GM12864 (cell line): ENCODE data around the gene HEXD.

ENCODE experiments used
- DNase-seq: peaks from one replicate; pipeline ENCODE4 v3.0.0-alpha.2; 2011; ENCODE audit warnings: low read depth
- H3K4me3 ChIP-seq: 2 replicates; pipeline ENCODE4 v1.5.1; 2011; ENCODE audit warnings: mild to moderate bottlenecking, low read depth, low read length, control low read depth
- CTCF ChIP-seq: IDR thresholded peaks from 2 replicates; pipeline ENCODE4 v1.5.1; 2011; ENCODE audit warnings: low read depth, mild to moderate bottlenecking, moderate library complexity, low read length, control low read depth, inconsistent platforms; ENCODE audit errors: missing control alignments

HEXD gene

GRCh38 chr17:82412535-82413520 is 5.3 kb upstream of the HEXD start:
- no peak for TF ChIP-seq CTCF
- H3K4me3 ChIP-seq: no peak overlapping the region
- no peak for DNase-seq

- DNase-seq: no peak
- TF ChIP-seq CTCF: peak; percentile 37
- no peak overlapping the region for H3K4me3 ChIP-seq
Observed at GRCh38 chr17:82414548-82415281, 3.4 kb upstream of the HEXD start.

DNA sequence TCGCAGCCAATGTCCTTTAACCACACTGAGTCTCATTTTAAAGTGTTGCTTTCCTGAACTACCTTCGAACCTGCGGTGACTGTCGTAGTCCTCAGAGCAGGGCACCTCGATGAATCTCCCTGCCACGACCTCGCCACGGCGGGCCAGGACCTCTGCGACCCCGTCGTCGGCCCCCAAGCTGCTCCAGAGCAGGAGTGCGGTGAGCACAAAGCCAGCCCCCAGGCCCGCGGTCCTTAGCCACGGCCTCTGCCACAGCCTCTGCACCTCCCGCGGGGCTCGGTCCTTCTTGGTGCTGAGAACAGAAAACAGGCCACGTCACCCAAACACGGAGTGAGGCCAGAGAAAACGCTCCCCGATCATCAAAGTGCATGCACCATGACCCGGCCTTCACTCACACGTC is 2.8 kb upstream of the HEXD start:
- no peak for TF ChIP-seq CTCF
- H3K4me3 ChIP-seq: no peak overlapping the region
- no peak for DNase-seq

DNA sequence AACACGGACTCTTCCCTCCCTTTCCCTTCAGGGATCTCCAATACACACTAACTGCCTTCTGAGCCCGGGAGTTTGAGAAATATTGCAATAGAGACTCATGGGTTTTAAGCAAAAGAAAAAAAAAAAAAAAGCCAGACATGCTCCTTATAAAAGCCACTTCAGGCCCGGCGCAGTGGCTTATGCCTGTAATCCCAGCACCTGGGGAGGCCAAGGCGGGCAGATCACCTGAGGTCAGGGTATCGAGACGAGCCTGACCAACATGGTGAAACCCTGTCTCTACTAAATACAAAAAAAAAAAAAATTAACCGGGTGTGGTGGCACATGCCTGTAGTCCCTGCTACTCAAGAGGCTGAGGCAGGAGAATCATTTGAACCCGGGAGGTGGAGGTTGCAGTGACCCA is 2.4 kb upstream of the HEXD start:
- H3K4me3 ChIP-seq: no peak overlapping the region
- TF ChIP-seq CTCF: no peak
- no peak for DNase-seq

DNA sequence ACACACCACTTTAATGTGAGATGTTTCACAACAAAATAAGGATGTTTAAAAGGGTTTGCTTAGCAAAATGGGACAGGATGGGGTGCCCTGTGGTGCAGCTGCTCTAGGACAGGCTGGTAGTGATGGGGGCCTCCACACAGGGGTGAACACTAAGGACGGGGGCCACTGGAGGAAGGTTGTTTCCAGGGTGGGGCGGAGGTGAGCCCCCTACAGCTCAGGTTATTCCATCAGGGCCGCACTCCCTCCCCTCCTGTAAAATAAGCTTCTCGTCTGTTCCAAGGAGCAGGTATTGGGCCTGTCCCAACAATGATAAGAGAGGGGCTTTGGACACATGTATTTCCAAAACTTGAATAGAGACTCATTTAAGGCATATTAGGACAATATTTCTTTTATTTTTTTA is 1.9 kb upstream of the HEXD start:
- DNase-seq: no peak
- H3K4me3 ChIP-seq: no peak overlapping the region
- TF ChIP-seq CTCF: no peak

- peak; percentile 18 for TF ChIP-seq CTCF
- H3K4me3 ChIP-seq: no peak overlapping the region
- DNase-seq: no peak
Observed at GRCh38 chr17:82416771-82417170, 1.4 kb upstream of the HEXD start.
